ENCODE measurements around the gene ZNF654. TPM values are rescaled to one million over a fixed set of nuclear protein-coding genes. Genes with fewer than 3 reads are reported as not detected.
A peak's percentile ranks its signal among the peaks of the same experiment; 100 is the strongest.

The ZNF654 gene
- total and polyA plus RNA-seq, 2 of the 13 experiments (the other 11 are each of a cell fraction or from before 2014, with no cell fraction given), result 1.8 to 4.1 TPM

GRCh38 chr3:88149509-88150362 lies 90.7 kb downstream of the ZNF654 start, which contains the start of gene C3orf38 (continued):
- TF ChIP-seq, protein P1, sequence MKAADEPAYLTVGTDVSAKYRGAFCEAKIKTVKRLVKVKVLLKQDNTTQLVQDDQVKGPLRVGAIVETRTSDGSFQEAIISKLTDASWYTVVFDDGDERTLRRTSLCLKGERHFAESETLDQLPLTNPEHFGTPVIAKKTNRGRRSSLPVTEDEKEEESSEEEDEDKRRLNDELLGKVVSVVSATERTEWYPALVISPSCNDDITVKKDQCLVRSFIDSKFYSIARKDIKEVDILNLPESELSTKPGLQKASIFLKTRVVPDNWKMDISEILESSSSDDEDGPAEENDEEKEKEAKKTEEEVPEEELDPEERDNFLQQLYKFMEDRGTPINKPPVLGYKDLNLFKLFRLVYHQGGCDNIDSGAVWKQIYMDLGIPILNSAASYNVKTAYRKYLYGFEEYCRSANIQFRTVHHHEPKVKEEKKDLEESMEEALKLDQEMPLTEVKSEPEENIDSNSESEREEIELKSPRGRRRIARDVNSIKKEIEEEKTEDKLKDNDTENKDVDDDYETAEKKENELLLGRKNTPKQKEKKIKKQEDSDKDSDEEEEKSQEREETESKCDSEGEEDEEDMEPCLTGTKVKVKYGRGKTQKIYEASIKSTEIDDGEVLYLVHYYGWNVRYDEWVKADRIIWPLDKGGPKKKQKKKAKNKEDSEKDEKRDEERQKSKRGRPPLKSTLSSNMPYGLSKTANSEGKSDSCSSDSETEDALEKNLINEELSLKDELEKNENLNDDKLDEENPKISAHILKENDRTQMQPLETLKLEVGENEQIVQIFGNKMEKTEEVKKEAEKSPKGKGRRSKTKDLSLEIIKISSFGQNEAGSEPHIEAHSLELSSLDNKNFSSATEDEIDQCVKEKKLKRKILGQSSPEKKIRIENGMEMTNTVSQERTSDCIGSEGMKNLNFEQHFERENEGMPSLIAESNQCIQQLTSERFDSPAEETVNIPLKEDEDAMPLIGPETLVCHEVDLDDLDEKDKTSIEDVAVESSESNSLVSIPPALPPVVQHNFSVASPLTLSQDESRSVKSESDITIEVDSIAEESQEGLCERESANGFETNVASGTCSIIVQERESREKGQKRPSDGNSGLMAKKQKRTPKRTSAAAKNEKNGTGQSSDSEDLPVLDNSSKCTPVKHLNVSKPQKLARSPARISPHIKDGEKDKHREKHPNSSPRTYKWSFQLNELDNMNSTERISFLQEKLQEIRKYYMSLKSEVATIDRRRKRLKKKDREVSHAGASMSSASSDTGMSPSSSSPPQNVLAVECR (CRISPR knock-in tag; IDR thresholded peaks at IDR 0.05; ENCODE audit: borderline replicate concordance), result peak; percentile 92
- TF ChIP-seq ZNF124 (CRISPR knock-in tag; IDR thresholded peaks at IDR 0.05), result 0 out of 2 replicates have a peak, but pooled peaks have one; percentile 59
- TF ChIP-seq ZNF235 (CRISPR knock-in tag; IDR thresholded peaks at IDR 0.05; ENCODE audit: borderline replicate concordance), result 0 out of 2 replicates have a peak, but pooled peaks have one; percentile 31
- no peak for TF ChIP-seq JDP2 (CRISPR knock-in tag; IDR thresholded peaks at IDR 0.05; ENCODE audit: borderline replicate concordance)
- no peak for TF ChIP-seq ZNF766 (CRISPR knock-in tag; IDR thresholded peaks at IDR 0.05; ENCODE audit: borderline replicate concordance)
- no peak for TF ChIP-seq TOPORS (CRISPR knock-in tag; IDR thresholded peaks at IDR 0.05)
- no peak; the same call in 1 of the 2 replicates for TF ChIP-seq TFE3 (CRISPR knock-in tag; IDR thresholded peaks at IDR 0.05)
- TF ChIP-seq ZNF18 (CRISPR knock-in tag; IDR thresholded peaks at IDR 0.05; ENCODE audit: insufficient replicate concordance), result peak; percentile 74
- no peak for TF ChIP-seq TSC22D2 (CRISPR knock-in tag; IDR thresholded peaks at IDR 0.05; ENCODE audit: borderline replicate concordance)
- TF ChIP-seq ZNF841 (CRISPR knock-in tag; IDR thresholded peaks at IDR 0.05; ENCODE audit: borderline replicate concordance), result no peak
- no peak for TF ChIP-seq ZNF850 (CRISPR knock-in tag; conservative IDR thresholded peaks at IDR 0.05)
- TF ChIP-seq ZNF451 (CRISPR knock-in tag; IDR thresholded peaks at IDR 0.05), result no peak
- TF ChIP-seq HNF4G (IDR thresholded peaks at IDR 0.05; ENCODE audit: borderline replicate concordance, low read depth, low read length), result no peak
- no peak for TF ChIP-seq HNF4G (CRISPR knock-in tag; IDR thresholded peaks at IDR 0.05; ENCODE audit: borderline replicate concordance, low read depth)
- 0 out of 2 replicates have a peak, but pooled peaks have one; percentile 69 for TF ChIP-seq IRF1 (CRISPR knock-in tag; IDR thresholded peaks at IDR 0.05; ENCODE audit: low read depth)
- peak; percentile 61; the same call in 1 of the 2 replicates for TF ChIP-seq DNMT1 (CRISPR knock-in tag; IDR thresholded peaks at IDR 0.05)
- peak; percentile 56; the same call in 1 of the 2 replicates for TF ChIP-seq SRF (IDR thresholded peaks at IDR 0.05; ENCODE audit: low read depth, low read length)
- TF ChIP-seq ARNTL (CRISPR knock-in tag; IDR thresholded peaks at IDR 0.05), result peak; percentile 35; the same call in 1 of the 2 replicates
- TF ChIP-seq TBL1XR1 (IDR thresholded peaks at IDR 0.05; ENCODE audit: borderline replicate concordance, low read length, partially characterized antibody), result no peak

Measured in HepG2 (cell line).